DMS153 treated with DMSO at 0.1 percent for 48 hours (cell line): ENCODE measurements around the gene GFM2.
"Not testable (repeated sequence)": the region's sequence is repeated elsewhere in the genome, so short reads cannot be mapped to it uniquely, and the experiment has no call there.

ENCODE experiments used
- DNase-seq: peaks from one replicate; lab custom pipeline; 2025; ENCODE audit not compliant: unreplicated experiment; lab: John Stamatoyannopoulos, UW

GFM2 gene

GRCh38 chr5:74717596-74717995, 49.3 kb downstream of the GFM2 start:
- DNase-seq, result peak; percentile 11

GRCh38 chr5:74693191-74693590, 73.7 kb downstream of the GFM2 start:
- DNase-seq, result no peak

- no peak for DNase-seq
Measured at GRCh38 chr5:74686962-74687751, 79.8 kb downstream of the GFM2 start.

- no peak for DNase-seq
Measured at GRCh38 chr5:74685979-74686631, 80.8 kb downstream of the GFM2 start.

GRCh38 chr5:74684900-74685851, 81.7 kb downstream of the GFM2 start, which contains the start of gene HEXB:
HEXB (plus strand) TSS chr5:74685233; CDS start chr5:74685261, 28 bp downstream.
- peak; percentile 11 for DNase-seq

- no peak for DNase-seq
Measured at GRCh38 chr5:74679966-74680365, 87.0 kb downstream of the GFM2 start.

GRCh38 chr5:74679300-74679699, 87.6 kb downstream of the GFM2 start:
- DNase-seq, result not testable (repeated sequence)

- DNase-seq, result not testable (repeated sequence)
Measured at GRCh38 chr5:74678123-74678522, 88.8 kb downstream of the GFM2 start.

- not testable (repeated sequence) for DNase-seq
Measured at GRCh38 chr5:74676466-74676865, 90.5 kb downstream of the GFM2 start.

GRCh38 chr5:74673011-74673790, 93.7 kb downstream of the GFM2 start:
- DNase-seq, result peak; percentile 1

GRCh38 chr5:74672215-74672877, 94.6 kb downstream of the GFM2 start:
- DNase-seq, result no peak
